HEK293T (cell line): Measurements from ENCODE around the gene ADGRB2.

Experiments
- BHLHE40 ChIP-seq: fragments of 450-650 bp; IDR thresholded peaks from 2 replicates; pipeline ENCODE4 v1.6.1; 2016; ENCODE audit warnings: mild to moderate bottlenecking, moderate library complexity, borderline replicate concordance
- FOXA1 ChIP-seq: fragments of 450-650 bp; IDR thresholded peaks from 2 replicates; pipeline ENCODE4 v1.6.1; 2016; ENCODE audit warnings: mild to moderate bottlenecking
- FOXK2 ChIP-seq: fragments of 450-650 bp; IDR thresholded peaks from 2 replicates; pipeline ENCODE4 v1.6.1; 2016; ENCODE audit warnings: mild to moderate bottlenecking
- SP1 ChIP-seq: fragments of 450-650 bp; IDR thresholded peaks from 2 replicates; pipeline ENCODE4 v1.6.1; 2017
- TARDBP ChIP-seq: fragments of 450-650 bp; IDR thresholded peaks from 2 replicates; pipeline ENCODE4 v1.6.1; 2016
- ZNF384 ChIP-seq: fragments of 450-650 bp; IDR thresholded peaks from 2 replicates; pipeline ENCODE4 v1.6.1; 2016

- TF ChIP-seq FOXA1 (no peak), SP1 (no peak), TARDBP (no peak), ZNF384 (no peak), FOXK2 (no peak), BHLHE40 (no peak)
Observed at GRCh38 chr1:31679091-31679490, 85.0 kb downstream of the ADGRB2 start.
